GM19043 (cell line): ENCODE measurements around the gene DBNL.
A peak's percentile ranks its signal among the peaks of the same experiment; 100 is the strongest.

Source experiments
- ATAC-seq: cut with Tn5 transposase; IDR thresholded peaks from one replicate; pipeline ENCODE4 v1.9.1; 2021; ENCODE audit warnings: low read depth; ENCODE audit not compliant: unreplicated experiment

The DBNL gene

DNA sequence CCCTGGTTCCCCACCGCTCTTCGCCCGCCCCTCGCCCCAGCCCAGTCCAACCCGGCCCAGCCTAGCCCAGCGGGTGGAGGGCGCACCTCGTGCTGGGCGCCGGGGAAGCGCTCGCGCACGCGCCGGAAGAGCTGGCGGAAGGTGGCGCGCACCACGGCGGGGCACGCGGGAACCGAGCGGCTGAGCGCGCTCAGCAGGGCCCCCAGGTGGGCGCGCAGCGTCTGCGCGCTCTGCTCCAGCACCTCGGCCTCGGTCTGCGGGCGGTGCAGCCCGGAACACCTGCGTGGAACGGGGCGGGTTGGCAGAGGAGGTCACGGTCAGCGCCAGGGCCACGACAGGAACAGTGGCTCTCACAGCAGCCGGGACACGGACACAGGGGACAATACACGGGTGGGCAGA, 4.0 kb upstream of the DBNL start:
- ATAC-seq, result peak; percentile 38

DNA sequence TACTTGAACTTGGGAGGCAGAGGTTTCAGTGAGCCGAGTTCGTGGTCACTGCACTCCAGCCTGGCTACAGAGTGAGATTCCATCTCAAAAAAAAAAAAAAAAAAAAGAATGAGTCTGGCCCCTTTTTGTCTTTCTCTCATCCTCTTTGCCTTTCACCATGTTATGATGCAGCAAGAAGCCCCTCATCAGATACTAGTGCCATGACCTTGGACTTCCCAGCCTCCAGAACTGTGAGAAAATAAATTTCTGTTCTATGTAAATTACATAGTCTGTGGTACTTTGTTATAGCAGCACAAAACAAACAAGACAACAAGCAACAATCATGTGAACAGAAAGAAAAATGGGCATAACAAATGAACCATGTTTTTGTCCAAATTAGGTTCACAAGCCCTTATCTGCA, 2.3 kb upstream of the DBNL start:
- ATAC-seq, result no peak

- ATAC-seq, result no peak
Measured at GRCh38 chr7:44043902-44044301, 600 bp upstream of the DBNL start.

DNA sequence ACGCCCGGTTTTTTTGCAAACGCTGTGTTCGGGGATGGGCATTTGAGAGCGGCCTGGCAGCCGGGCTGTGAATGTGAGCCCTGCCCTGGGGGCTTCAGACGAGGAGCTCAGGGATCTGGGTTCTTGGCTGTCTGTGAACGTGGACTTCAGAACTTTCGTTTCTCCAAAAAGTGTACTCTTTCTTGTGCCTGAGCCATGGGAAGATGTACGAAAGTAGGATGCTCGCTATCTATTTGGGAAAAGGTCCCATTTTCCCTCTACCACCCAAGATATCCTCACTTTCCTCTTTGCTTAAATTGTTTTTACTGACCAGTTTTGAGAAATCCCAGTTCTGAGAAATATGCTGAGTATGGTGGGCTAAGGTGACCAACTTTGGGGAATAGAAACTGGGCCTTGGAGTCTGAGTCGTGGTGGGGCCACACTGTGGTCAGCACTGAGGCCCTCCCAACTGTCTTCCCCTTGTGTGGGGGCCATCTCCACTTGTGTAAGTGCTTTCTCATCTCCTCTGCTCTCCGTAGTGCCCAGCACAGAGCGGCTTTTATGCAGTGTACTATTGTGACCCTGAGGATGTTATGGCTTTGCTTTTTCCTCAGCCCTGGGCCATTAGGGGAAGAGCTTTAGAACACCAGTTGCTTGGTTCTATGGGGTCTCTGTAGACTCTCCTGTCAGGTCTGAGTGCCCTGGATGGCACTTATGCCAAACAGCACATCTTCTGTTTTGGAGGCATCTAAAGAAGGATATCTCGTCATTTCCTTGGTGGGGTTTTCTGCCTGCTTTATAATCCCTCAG, 918 bp downstream of the DBNL start:
- no peak for ATAC-seq

- ATAC-seq, result peak; percentile 74
Measured at GRCh38 chr7:44046321-44047061, 2.0 kb downstream of the DBNL start.

GRCh38 chr7:44048031-44048795, 3.7 kb downstream of the DBNL start:
- no peak for ATAC-seq

- no peak for ATAC-seq
Measured at GRCh38 chr7:44050121-44050914, 5.8 kb downstream of the DBNL start.

GRCh38 chr7:44050915-44051560, 6.5 kb downstream of the DBNL start:
- no peak for ATAC-seq

DNA sequence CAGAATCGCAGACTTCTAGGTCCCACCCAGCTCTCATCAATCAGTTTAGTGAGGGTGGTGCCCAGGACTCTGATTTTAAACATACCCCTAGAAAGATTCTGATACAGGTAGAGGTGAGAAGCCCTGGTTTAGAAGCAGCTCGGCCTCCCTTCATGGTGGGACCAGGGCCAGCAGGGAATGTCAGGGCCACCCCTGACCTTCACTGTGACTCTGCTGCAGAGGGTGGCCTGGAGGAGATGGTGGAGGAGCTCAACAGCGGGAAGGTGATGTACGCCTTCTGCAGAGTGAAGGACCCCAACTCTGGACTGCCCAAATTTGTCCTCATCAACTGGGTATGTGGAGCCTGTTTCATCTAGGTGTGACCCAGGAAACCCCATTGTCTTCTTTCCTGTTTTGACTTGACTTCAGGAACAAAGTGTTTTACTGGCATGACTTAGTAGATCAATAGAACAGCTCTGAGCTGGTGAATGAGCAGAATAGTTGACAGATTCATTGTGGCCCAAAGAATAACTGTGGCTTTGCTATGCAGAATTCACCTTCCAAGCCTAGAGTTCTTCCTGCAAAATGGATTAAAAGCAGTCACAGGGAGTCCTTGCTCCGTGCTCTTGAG, 7.2 kb downstream of the DBNL start:
- ATAC-seq, result no peak

DNA sequence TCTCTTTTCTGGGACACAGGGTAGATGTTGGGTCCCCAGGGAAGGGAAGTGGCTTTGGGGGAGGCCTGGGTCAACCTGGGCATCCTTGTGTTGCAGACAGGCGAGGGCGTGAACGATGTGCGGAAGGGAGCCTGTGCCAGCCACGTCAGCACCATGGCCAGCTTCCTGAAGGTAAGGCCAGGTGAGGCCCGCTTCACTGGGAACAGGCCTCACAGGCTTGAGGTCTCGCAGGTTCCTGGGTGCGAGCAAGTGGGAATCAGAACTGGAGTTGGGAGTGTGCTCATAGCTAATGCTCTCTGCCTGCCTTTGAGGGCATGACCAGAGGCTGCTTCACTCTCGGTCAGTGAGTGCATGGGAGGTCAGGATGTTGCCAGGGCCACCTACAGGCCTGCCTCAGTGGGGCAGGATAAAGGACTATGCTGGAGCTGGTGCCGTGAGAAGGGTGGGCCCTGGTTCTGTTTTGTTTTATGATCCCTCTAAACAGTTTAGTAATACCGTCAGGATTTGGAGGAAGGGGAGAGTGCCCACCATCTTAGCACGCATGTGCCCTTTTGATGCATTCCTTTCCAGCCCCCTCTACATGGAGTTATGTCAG, 8.4 kb downstream of the DBNL start:
- no peak for ATAC-seq

GRCh38 chr7:44056681-44057080, 12.2 kb downstream of the DBNL start:
- ATAC-seq, result no peak

DNA sequence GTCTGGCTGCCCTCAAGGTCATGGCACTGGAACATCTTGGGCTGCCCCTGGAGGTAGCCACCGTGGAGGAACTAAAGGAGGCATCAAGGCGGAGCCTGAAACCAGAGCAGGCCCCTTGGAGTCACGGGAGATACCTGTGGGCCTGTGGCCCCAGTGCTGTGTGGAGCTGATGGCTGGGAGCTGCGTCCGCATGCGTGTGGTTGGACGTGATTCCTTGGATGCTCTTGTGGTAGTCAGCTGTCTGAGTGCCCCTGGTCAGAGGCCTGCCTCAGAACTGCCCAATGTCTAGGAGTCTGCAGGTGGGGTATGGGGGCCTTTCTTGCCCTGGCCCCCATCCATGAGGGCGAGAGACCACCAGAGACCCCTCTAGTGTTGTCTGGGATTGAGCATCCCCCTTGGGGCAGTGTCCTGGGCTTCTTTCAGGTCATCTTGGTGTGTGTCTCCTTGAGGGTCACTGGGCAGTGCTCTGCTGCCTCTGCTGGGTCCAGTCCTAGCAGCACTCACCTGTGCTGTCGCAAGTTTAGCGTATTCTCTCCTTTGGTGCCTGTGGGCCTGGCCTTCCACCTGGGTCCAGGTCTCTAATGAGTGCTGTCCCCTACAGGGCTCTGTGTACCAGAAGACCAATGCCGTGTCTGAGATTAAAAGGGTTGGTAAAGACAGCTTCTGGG, 12.8 kb downstream of the DBNL start:
- no peak for ATAC-seq

GRCh38 chr7:44057849-44058758, 13.6 kb downstream of the DBNL start:
- ATAC-seq, result peak; percentile 37

- peak; percentile 20 for ATAC-seq
Measured at GRCh38 chr7:44058759-44059218, 14.3 kb downstream of the DBNL start.

GRCh38 chr7:44059219-44060090, 15.0 kb downstream of the DBNL start:
- ATAC-seq, result peak; percentile 45

- no peak for ATAC-seq
Measured at GRCh38 chr7:44060091-44060947, 15.8 kb downstream of the DBNL start.
